Hepatic stellate cell (primary cell): ENCODE measurements around the gene SCN4A.

Experiments
- DNase-seq: peaks from one replicate; pipeline ENCODE4 v3.0.0; 2011; ENCODE audit warnings: low spot score

Gene SCN4A

GRCh38 chr17:63955232-63955631 lies 17.5 kb downstream of the SCN4A start:
- DNase-seq: no peak

GRCh38 chr17:63954402-63955063 lies 18.2 kb downstream of the SCN4A start:
- DNase-seq: no peak

DNA sequence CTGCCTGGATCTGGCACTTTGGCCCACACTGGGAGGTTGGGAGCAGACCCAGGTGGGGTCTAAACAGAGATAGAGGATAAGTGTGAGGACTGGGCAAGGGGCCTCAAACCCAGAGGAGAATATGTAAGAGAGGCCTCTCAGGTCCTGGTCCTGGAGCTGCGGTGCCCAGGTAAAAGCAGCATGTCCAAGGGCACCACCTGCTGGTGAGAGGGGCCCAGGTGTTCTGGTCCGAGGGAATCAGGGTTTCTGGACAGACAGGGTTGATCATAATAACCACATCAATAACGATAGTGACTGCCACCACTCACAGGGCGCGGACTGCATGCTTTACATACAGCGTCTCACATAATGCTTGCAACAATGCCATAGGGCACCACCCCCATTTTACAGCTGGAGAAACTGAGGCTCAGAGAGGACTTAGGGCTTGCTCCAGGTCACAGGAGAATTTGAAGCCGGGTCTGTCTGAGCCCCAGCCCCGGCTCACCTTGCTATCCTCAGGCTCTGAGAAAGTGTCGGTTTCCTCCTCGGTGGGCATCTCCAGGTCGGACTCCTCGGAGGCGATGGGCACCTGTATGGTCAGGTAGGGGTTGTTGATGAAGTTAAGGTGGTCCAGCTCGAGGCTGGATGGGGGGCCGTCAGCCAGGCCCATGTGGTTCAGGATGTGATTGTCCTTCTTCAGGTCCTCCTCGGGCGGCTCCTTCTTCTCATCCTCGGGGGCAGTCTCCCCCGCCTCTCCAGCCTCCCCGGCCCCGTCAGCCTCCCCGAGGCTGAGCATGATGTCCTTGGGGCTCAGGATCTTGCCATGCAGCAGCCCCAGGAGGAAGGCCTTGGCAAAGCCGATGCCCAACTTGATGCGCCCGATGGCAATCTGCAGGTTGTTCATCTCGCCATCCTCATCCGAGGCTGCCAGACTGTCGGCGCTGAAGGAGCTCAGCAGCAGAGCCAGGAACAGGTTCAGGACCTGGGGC lies 21.5 kb downstream of the SCN4A start:
- no peak for DNase-seq

- DNase-seq: no peak
These were observed 23.0 kb downstream of the SCN4A start for GRCh38 chr17:63949576-63950250.

DNA sequence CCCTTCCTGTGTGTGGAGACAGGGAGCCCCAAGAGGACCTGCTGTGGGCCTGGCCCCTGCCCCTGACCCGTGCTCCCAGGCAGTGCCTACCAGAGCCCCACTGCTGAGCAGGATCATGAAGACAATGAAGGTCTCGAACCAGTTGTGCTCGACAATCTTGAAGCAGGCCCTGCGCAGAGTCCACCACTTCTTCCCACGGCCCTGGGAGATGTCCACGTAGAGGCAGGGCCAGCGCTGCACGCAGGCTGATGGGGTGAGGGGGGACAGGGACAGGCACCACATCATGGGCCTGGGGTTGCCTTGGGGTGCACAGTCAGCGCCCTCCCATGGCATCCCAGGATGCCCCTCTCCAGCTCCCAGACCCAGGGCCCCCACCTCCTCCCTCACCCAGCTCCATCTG lies 24.2 kb downstream of the SCN4A start:
- no peak for DNase-seq

GRCh38 chr17:63947711-63948330 lies 24.9 kb downstream of the SCN4A start:
- no peak for DNase-seq

DNA sequence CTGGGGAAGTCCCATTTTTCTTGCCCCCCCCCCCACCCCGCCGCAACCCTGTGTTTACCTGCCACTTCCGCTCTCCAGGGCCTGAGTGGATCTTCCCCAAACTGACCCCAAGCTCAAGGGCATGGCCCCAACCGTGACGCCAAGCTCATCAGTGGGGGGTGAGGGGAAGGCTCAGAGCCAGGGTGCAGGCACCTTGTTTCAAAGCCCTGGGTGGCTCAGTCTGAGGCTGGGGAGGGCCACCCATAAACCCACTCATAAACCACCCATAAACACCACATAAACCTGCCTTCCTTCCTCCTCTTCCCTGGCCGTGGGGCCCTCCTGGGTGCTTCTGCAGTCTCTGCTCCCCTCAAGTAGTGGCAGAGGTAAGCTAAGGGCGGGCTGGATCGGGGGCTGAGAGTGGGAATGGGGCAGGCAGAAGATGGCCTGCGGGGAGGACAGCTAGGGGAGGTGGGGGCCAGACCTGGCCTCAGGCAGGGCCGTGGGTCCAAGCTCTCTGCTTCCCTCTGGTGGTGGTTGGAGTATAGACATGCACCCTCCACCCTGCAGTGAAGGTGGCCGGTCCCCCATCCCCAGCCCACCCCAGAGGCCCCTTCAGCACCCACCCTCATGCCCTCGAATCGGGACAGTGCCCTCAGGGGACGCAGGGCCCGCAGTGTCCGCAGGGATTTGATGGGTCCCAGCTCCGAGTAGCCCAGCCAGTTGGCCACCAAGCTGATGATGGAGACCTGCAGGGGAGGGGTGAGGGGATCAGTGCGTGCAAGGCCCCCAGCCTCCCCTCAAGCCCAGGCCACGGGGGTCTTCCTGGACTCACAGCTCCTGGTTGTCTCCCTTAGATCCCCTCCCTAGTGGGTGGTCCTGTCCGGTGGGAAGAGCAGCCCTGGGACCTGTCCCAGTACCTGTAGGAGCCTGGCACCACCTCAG lies 26.0 kb downstream of the SCN4A start:
- DNase-seq: peak; percentile 79

DNA sequence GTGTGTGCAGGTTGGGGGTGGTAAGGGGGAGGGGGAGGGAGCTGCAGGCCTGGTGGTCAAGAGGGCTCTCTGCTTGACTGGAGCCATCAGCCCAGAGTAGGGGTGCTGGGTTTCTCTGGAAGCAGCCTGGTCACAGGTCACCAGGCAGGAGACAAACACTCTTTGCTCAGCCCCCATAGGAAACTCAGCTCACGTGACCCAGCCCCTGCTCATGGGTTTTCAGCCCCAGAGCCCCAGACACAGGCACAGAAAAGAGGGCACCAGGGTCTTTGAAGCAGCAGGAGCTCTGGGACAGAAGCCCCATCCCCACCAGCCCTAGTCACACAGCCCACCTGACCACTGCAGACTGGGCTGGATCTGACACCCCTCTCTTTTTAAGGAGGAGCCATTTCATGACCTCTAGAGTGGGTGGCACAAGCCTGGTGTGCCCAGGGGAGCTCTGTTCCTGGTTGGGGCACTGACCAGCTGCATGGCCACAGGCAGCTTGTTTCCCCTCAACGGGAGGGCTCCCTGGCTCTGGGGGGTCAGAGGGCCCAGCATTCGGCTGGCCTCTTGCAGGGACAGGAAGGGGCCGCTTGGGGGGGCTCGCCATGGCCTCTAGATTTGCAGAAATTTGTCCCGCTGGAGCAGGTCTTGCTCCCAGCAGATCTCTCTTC lies 26.8 kb downstream of the SCN4A start:
- DNase-seq: no peak

GRCh38 chr17:63944736-63945499 lies 27.8 kb downstream of the SCN4A start:
- no peak for DNase-seq

DNA sequence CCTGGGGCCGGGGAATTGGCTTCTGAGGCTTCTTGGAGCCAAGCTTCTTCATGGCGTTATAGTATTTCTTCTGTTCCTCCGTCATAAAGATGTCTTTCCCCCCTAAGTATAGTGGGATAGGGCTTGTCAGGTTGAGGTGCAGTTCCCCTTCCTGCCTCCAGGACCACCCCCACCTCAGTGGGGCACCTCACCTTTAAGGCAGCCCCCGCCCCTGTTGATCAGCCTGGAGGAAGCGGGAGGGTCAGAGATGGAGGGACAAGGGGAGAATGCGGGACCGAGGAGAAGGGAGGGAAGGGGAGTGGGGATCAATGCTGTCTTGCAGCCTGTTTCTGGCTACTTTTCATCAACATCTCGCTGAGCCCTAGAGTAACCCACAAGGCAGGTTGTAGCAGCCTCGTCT lies 29.0 kb downstream of the SCN4A start:
- DNase-seq: no peak

- DNase-seq: no peak
These were observed 30.3 kb downstream of the SCN4A start for GRCh38 chr17:63942309-63942985.

- DNase-seq: no peak
These were observed 31.0 kb downstream of the SCN4A start for GRCh38 chr17:63941751-63942150.

DNA sequence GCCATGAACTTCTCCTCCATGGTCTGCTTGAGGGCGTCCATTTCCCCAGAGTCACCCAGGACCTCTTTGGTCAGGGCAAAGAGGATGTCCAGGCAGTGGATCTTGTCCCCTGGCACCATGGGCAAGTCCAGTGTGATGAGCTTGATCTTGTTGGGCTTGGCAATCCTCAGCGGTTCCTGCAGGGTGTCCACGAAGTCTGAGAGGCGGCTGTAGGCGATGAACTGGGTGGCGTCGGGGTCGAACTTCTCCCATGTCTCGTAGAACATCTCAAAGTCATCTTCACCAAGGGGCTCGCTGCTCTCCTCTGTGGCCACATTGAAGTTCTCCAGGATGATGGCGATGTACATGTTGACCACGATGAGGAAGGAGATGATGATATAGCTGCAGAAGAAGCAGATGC lies 31.6 kb downstream of the SCN4A start:
- no peak for DNase-seq

- no peak for DNase-seq
These were observed 32.1 kb downstream of the SCN4A start for GRCh38 chr17:63940584-63940983.

DNA sequence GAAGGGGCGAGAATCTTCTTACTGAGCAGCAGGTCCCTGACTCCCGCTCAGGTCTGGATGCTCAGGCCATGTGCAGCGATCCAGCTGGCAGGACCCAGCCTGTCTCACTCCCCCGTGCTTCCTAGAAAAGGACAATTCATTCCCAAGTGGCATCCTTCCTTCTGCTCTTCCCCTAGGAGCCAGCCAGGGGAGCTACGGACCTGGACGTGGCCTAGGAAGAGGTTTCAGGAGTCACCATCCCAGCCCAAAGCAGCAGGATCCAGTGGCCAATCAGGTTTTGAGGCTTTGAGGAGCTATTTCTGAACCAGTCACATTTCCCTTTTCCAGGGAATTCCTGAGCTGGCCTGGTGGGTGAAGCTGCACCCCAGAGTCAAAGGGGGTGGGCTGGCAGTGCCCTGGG lies 32.8 kb downstream of the SCN4A start:
- DNase-seq: no peak

DNA sequence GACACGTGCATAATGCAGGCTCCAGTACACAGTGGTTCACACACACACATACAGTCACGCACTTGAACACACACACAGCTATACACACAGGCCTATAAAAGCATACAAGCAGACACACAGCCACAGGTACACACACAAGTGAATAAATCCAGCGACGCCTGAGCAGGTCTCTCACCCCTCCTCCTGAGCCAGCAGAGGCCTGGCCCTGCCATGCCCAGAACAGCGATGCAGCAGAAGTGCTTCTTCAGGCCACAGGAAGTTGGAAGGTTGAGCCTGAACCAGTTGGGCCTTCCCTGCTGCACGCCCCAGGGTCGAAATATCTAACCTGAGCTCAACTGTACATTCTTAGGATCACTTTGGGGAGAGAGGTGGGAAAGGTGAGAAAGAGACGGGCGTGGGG lies 33.3 kb downstream of the SCN4A start:
- no peak for DNase-seq

GRCh38 chr17:63937920-63938319 lies 34.8 kb downstream of the SCN4A start:
- no peak for DNase-seq

- no peak for DNase-seq
These were observed 35.4 kb downstream of the SCN4A start for GRCh38 chr17:63937319-63937718.
